ENCODE results near the gene JAKMIP3. TPM values are rescaled to one million over a fixed set of nuclear protein-coding genes. Genes with fewer than 3 reads are reported as not detected.

JAKMIP3 gene
- polyA plus RNA-seq, 4 donors = 0.09 to 0.37 (median 0.24) TPM

- DNase-seq (ENCODE audit: low read depth in 4 of 4, low spot score in 3 of 4) = no peak
These were observed 43.8 kb downstream of the JAKMIP3 start for GRCh38 chr10:132109341-132110110.

GRCh38 chr10:132110111-132110521 is 44.4 kb downstream of the JAKMIP3 start:
- DNase-seq (ENCODE audit: low read depth in 4 of 4, low spot score in 3 of 4) = no peak

- no peak for DNase-seq (ENCODE audit: low read depth in 4 of 4, low spot score in 3 of 4)
These were observed 45.0 kb downstream of the JAKMIP3 start for GRCh38 chr10:132110713-132111112.

GRCh38 chr10:132111121-132111731 is 45.5 kb downstream of the JAKMIP3 start:
- no peak for DNase-seq (ENCODE audit: low read depth in 4 of 4, low spot score in 3 of 4)

GRCh38 chr10:132111871-132112341 is 46.2 kb downstream of the JAKMIP3 start:
- no peak for DNase-seq (ENCODE audit: low read depth in 4 of 4, low spot score in 3 of 4)

- no peak for DNase-seq (ENCODE audit: low read depth in 4 of 4, low spot score in 3 of 4)
These were observed 46.9 kb downstream of the JAKMIP3 start for GRCh38 chr10:132112611-132113010.

GRCh38 chr10:132113206-132113605 is 47.5 kb downstream of the JAKMIP3 start:
- DNase-seq (ENCODE audit: low read depth in 4 of 4, low spot score in 3 of 4) = no peak

GRCh38 chr10:132113766-132114365 is 48.1 kb downstream of the JAKMIP3 start:
- no peak for DNase-seq (ENCODE audit: low read depth in 4 of 4, low spot score in 3 of 4)

GRCh38 chr10:132114953-132115520 is 49.3 kb downstream of the JAKMIP3 start:
- DNase-seq (ENCODE audit: low read depth in 4 of 4, low spot score in 3 of 4) = no peak

Other genes starting within 250 kb of the JAKMIP3 start
- gene PPP2R2D, start 164.9 kb upstream of the JAKMIP3 start, polyA plus RNA-seq (ENCODE audit: insufficient read length in 4 of 4) = 10 to 100 TPM; 43.2 to 52.5 (median 45.3) TPM
- 10 to 100 TPM; 73.8 to 88.3 (median 79.0) TPM for gene BNIP3, start 84.0 kb upstream of the JAKMIP3 start, polyA plus RNA-seq (ENCODE audit: insufficient read length in 4 of 4)
- 10 to 100 TPM; 12.2 to 22.5 (median 15.0) TPM for gene DPYSL4, start 121.0 kb downstream of the JAKMIP3 start, polyA plus RNA-seq (ENCODE audit: insufficient read length in 4 of 4)
- 10 to 100 TPM; 11.5 to 14.3 (median 12.0) TPM for gene STK32C, start 242.0 kb downstream of the JAKMIP3 start, polyA plus RNA-seq (ENCODE audit: insufficient read length in 4 of 4)

Measured in right renal pelvis (tissue), 4 donors.